Measurements from ENCODE around the gene WSCD1.

Gene WSCD1

DNA sequence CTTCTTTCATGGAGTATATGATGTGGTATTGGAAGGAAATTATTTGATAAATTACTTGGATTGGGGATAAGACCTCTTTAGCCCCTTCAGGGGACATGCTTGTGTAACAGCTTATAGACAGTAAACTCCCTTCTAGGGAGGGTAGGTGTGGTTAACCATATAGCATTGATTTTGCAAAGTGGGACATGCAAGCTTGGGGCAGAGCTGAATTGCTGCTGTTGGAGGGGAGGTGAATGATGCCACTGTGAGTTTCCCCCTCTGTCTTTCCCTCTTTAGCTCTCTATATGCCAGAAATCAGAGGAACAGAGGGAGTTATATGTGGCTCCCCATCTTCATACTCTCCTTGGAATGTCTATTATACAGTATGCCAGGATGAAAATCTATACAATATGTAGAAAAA, 54.7 kb downstream of the WSCD1 start:
- no peaks in the 10 kb centered on the region for H3K36me3 ChIP-seq (ENCODE audit: control insufficient read depth, low read length)
- H3K9me2 ChIP-seq (replicated peaks; ENCODE audit: control insufficient read depth, low read length) = no peaks in the 10 kb centered on the region
- H3F3A ChIP-seq (ENCODE audit: control insufficient read depth, insufficient read depth) = no peaks in the 10 kb centered on the region
- H3K79me2 ChIP-seq (ENCODE audit: control insufficient read depth, low read length) = no peaks in the 10 kb centered on the region
- no peaks in the 10 kb centered on the region for H3K4me1 ChIP-seq (ENCODE audit: control insufficient read depth, low read length)
- no peaks in the 10 kb centered on the region for H4K20me1 ChIP-seq (ENCODE audit: control insufficient read depth, insufficient read depth, low read depth, low read length)
- H3K4me2 ChIP-seq (ENCODE audit: low read length) = no peak overlapping the region
- TF ChIP-seq, protein P1, sequence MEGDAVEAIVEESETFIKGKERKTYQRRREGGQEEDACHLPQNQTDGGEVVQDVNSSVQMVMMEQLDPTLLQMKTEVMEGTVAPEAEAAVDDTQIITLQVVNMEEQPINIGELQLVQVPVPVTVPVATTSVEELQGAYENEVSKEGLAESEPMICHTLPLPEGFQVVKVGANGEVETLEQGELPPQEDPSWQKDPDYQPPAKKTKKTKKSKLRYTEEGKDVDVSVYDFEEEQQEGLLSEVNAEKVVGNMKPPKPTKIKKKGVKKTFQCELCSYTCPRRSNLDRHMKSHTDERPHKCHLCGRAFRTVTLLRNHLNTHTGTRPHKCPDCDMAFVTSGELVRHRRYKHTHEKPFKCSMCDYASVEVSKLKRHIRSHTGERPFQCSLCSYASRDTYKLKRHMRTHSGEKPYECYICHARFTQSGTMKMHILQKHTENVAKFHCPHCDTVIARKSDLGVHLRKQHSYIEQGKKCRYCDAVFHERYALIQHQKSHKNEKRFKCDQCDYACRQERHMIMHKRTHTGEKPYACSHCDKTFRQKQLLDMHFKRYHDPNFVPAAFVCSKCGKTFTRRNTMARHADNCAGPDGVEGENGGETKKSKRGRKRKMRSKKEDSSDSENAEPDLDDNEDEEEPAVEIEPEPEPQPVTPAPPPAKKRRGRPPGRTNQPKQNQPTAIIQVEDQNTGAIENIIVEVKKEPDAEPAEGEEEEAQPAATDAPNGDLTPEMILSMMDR (IDR thresholded peaks at IDR 0.05; ENCODE audit: low read depth, low read length, poor library complexity, severe bottlenecking) = no peak
- TF ChIP-seq EZH2phosphoT487 (IDR thresholded peaks at IDR 0.05; ENCODE audit: borderline replicate concordance, low read length) = no peak
- no peak overlapping the region for H3K27ac ChIP-seq (ENCODE audit: low read depth, low read length)
- no peaks in the 10 kb centered on the region for H3K27me3 ChIP-seq (ENCODE audit: control insufficient read depth, low read length)
- H3K4me3 ChIP-seq (ENCODE audit: low read length) = no peak overlapping the region
- no peaks in the 10 kb centered on the region for H3K9me3 ChIP-seq (ENCODE audit: control insufficient read depth, insufficient read depth, low read length)

DNA sequence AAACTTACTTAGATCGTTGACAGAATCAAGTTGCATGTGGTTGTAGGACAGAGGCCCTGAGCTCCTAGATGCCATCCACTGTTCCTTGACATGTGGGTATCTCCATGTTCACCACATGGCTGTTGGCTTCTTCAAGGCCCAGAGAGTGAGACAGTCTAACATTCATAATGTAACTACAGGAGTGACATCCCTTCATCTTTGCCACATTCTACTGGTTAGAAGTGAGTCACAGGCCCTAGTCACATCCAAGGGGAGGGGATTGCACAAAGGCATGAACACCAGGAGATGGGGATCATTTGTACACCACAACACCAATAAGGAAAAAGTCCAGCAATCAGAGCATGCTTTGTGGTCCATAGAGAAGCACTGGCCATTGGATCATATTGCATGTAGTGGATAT, 56.6 kb downstream of the WSCD1 start:
- no peaks in the 10 kb centered on the region for H3K27me3 ChIP-seq (ENCODE audit: control insufficient read depth, low read length)

DNA sequence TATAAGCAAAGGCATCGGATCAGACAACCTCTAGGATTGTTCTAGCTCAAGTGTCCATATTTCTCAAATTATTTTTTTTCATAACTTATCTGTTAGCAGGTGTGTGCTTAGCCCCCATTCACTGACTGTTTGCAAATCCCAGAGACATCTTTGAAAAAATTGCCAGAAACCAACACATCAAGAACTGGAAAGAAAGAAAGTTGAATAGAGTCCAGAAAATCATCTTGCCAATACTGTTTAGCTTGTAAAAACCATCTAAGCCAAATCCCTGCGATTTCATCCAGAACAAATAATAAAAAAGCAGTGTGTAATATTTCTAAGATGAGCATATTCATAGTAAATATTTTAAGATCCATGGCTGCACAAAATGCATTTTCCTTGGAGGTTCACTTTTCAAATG, 64.5 kb downstream of the WSCD1 start:
- H3K9me3 ChIP-seq (ENCODE audit: control insufficient read depth, insufficient read depth, low read length) = no peaks in the 10 kb centered on the region
- no peaks in the 10 kb centered on the region for H3F3A ChIP-seq (ENCODE audit: control insufficient read depth, insufficient read depth)
- TF ChIP-seq, protein P1 (IDR thresholded peaks at IDR 0.05; ENCODE audit: low read depth, low read length, poor library complexity, severe bottlenecking) = no peak
- H3K9me2 ChIP-seq (replicated peaks; ENCODE audit: control insufficient read depth, low read length) = no peaks in the 10 kb centered on the region
- no peak overlapping the region for H3K4me3 ChIP-seq (ENCODE audit: low read length)
- no peaks in the 10 kb centered on the region for H3K36me3 ChIP-seq (ENCODE audit: control insufficient read depth, low read length)
- H3K27me3 ChIP-seq (ENCODE audit: control insufficient read depth, low read length) = no peaks in the 10 kb centered on the region
- no peak overlapping the region for H3K4me2 ChIP-seq (ENCODE audit: low read length)
- H3K27ac ChIP-seq (ENCODE audit: low read depth, low read length) = no peak overlapping the region
- H3K79me2 ChIP-seq (ENCODE audit: control insufficient read depth, low read length) = no peaks in the 10 kb centered on the region
- H3K4me1 ChIP-seq (ENCODE audit: control insufficient read depth, low read length) = no peaks in the 10 kb centered on the region
- no peaks in the 10 kb centered on the region for H4K20me1 ChIP-seq (ENCODE audit: control insufficient read depth, insufficient read depth, low read depth, low read length)

More for the DNA sequence above, 56.6 kb downstream of the WSCD1 start:
- Histone ChIP-seq H4K20me1 (ENCODE audit: control insufficient read depth, insufficient read depth, low read depth, low read length) (no peaks in the 10 kb centered on the region), H3K4me1 (ENCODE audit: control insufficient read depth, low read length) (no peaks in the 10 kb centered on the region), H3K27ac (ENCODE audit: low read depth, low read length) (no peak overlapping the region), H3K9me3 (ENCODE audit: control insufficient read depth, insufficient read depth, low read length) (no peaks in the 10 kb centered on the region), H3K4me2 (ENCODE audit: low read length) (no peak overlapping the region), H3K36me3 (ENCODE audit: control insufficient read depth, low read length) (no peaks in the 10 kb centered on the region), H3K9me2 (replicated peaks; ENCODE audit: control insufficient read depth, low read length) (no peaks in the 10 kb centered on the region), H3K79me2 (ENCODE audit: control insufficient read depth, low read length) (no peaks in the 10 kb centered on the region), H3K4me3 (ENCODE audit: low read length) (no peak overlapping the region), H3F3A (ENCODE audit: control insufficient read depth, insufficient read depth) (no peaks in the 10 kb centered on the region)
- no peak for TF ChIP-seq EZH2phosphoT487 (IDR thresholded peaks at IDR 0.05; ENCODE audit: borderline replicate concordance, low read length)
- TF ChIP-seq, protein P1 (IDR thresholded peaks at IDR 0.05; ENCODE audit: low read depth, low read length, poor library complexity, severe bottlenecking) = no peak

DNA sequence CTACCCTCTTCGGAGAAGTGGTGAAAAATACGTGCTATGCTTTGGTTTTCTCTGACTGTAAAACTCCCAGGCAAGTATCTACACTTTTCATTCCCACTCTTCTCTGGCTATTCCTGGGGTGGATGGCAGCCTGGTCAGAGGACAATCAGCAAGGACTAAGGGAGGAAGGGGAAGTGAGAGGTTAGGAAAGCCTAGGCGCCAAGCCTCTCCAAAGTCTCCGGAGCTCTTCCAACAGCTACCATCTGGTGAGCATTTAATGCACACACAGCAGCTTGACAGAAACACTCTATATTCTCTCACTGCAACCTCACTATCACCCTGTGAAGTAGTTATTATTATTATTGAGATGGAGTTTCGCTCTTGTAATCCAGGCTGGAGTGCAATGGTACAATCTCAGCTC, 65.1 kb downstream of the WSCD1 start:
- Histone ChIP-seq H3K4me1 (ENCODE audit: control insufficient read depth, low read length) (no peaks in the 10 kb centered on the region), H3K9me2 (replicated peaks; ENCODE audit: control insufficient read depth, low read length) (no peaks in the 10 kb centered on the region), H3K27me3 (ENCODE audit: control insufficient read depth, low read length) (no peaks in the 10 kb centered on the region), H4K20me1 (ENCODE audit: control insufficient read depth, insufficient read depth, low read depth, low read length) (no peaks in the 10 kb centered on the region), H3F3A (ENCODE audit: control insufficient read depth, insufficient read depth) (no peaks in the 10 kb centered on the region), H3K4me3 (ENCODE audit: low read length) (no peak overlapping the region), H3K4me2 (ENCODE audit: low read length) (no peak overlapping the region), H3K36me3 (ENCODE audit: control insufficient read depth, low read length) (no peaks in the 10 kb centered on the region), H3K79me2 (ENCODE audit: control insufficient read depth, low read length) (no peaks in the 10 kb centered on the region), H3K27ac (ENCODE audit: low read depth, low read length) (no peak overlapping the region), H3K9me3 (ENCODE audit: control insufficient read depth, insufficient read depth, low read length) (no peaks in the 10 kb centered on the region)
- TF ChIP-seq EZH2phosphoT487 (IDR thresholded peaks at IDR 0.05; ENCODE audit: borderline replicate concordance, low read length) = no peak
- TF ChIP-seq, protein P1 (IDR thresholded peaks at IDR 0.05; ENCODE audit: low read depth, low read length, poor library complexity, severe bottlenecking) = no peak

Measured in DOHH2 (cell line).